K562 (cell line): ENCODE measurements around the gene SULT2A1. TPM values are rescaled to one million over a fixed set of nuclear protein-coding genes. Genes with fewer than 3 reads are reported as not detected.

Experiments used
- ATAC-seq: fragments of 200-7000 bp; cut with Tn5 transposase; 3 replicates; pipeline ENCODE4 v1.9.1; 2020; ENCODE audit warnings: moderate library complexity
- BruUV-seq: library from RNA; stranded (reverse); fragments of 400-500 nt; replicated peaks from 2 replicates; lab custom pipeline; 2021; lab: Mats Ljungman, UMichigan
- CTCF ChIA-PET: fragments of 300-600 bp; formaldehyde crosslinking; extraction: SDS; loops from one replicate; lab custom pipeline; 2021; ENCODE audit warnings: low intra/inter-chr PET ratio; lab: Yijun Ruan, JAX
- POLR2A ChIA-PET: fragments of 300-600, 350-650 bp; sonication (Branson Sonifier 250); formaldehyde crosslinking; extraction: SDS; loops from one replicate; lab custom pipeline; 2021; ENCODE audit warnings: antibody characterized with exemption, inconsistent platforms; lab: Yijun Ruan, JAX
- DNase-seq, 4 experiments: peaks; one replicate each; pipeline versions ENCODE4 v3.0.0 to v3.0.0-alpha.2; 2011 to 2018; ENCODE audit warnings: low spot score in 3 of 4, mixed read lengths in 3 of 4; ENCODE audit errors: extremely low read depth in 1 of 4
- FAIRE-seq: peaks from 2 replicates; lab custom pipeline; 2011; peaks lifted over from hg19 to GRCh38; lab: Jason Lieb, UNC
- H2AFZ ChIP-seq: 2 replicates; pipeline ENCODE4 v1.6.0; 2011; ENCODE audit warnings: low read depth, low read length, control low read depth, inconsistent platforms
- H3K27ac ChIP-seq: fragments of 200-600 bp; 3 replicates; pipeline ENCODE4 v1.8.0; 2011; ENCODE audit warnings: low read depth, mild to moderate bottlenecking, control low read depth, inconsistent platforms, low read length, moderate library complexity, mixed read lengths; ENCODE audit errors: extremely low read depth
- H3K27me3 ChIP-seq, 2 experiments: fragments of 300-600 bp in 1 of 2; 2 replicates in 1 of 2; 3 replicates in 1 of 2; pipeline versions ENCODE4 v1.6.0 to v1.8.0; 2011; ENCODE audit warnings: inconsistent platforms in 2 of 2, low read length in 2 of 2, mild to moderate bottlenecking in 1 of 2, mixed read lengths in 1 of 2, moderate library complexity in 1 of 2; ENCODE audit not compliant: control insufficient read depth in 2 of 2, insufficient read depth in 2 of 2
- H3K36me3 ChIP-seq: fragments of 300-600 bp; 3 replicates; pipeline ENCODE4 v1.8.0; 2011; ENCODE audit warnings: mild to moderate bottlenecking, low read length, inconsistent platforms; ENCODE audit not compliant: control insufficient read depth, insufficient read depth
- H3K4me1 ChIP-seq, 2 experiments: fragments of 200-600 bp in 1 of 2; replicated peaks in 1 of 2; 2 replicates in 1 of 2; 3 replicates in 1 of 2; pipeline versions ENCODE4 v1.5.1 to v1.8.0; 2011; ENCODE audit warnings: inconsistent platforms in 2 of 2, low read length in 2 of 2, mild to moderate bottlenecking in 1 of 2, mixed read lengths in 1 of 2, moderate library complexity in 1 of 2; ENCODE audit not compliant: control insufficient read depth in 2 of 2, insufficient read depth in 2 of 2
- H3K4me2 ChIP-seq: 2 replicates; pipeline ENCODE4 v1.6.1; 2011; ENCODE audit warnings: low read length, control low read depth, inconsistent platforms, mixed read lengths; ENCODE audit not compliant: insufficient read depth
- H3K4me3 ChIP-seq: fragments of 200-600 bp; sonication (generic), shearing (Covaris generic); 2 replicates; pipeline ENCODE4 v1.5.1; 2016; ENCODE audit warnings: control low read depth, inconsistent platforms
- H3K79me2 ChIP-seq: fragments of 200-600 bp; 3 replicates; pipeline ENCODE4 v1.8.0; 2011; ENCODE audit warnings: low read length, inconsistent platforms; ENCODE audit not compliant: control insufficient read depth, insufficient read depth
- H3K9ac ChIP-seq, 2 experiments: 2 replicates each; pipeline versions ENCODE4 v1.6.0 to v1.6.1; 2011; ENCODE audit warnings: low read depth in 2 of 2, low read length in 2 of 2, control low read depth in 1 of 2, inconsistent platforms in 1 of 2, mild to moderate bottlenecking in 1 of 2, mixed read lengths in 1 of 2; ENCODE audit not compliant: insufficient read depth in 1 of 2
- H3K9me1 ChIP-seq: one replicate; pipeline ENCODE4 v1.6.0; 2011; ENCODE audit warnings: inconsistent platforms, mild to moderate bottlenecking, low read length, moderate library complexity; ENCODE audit not compliant: control insufficient read depth, insufficient read depth
- H3K9me3 ChIP-seq: replicated peaks from 2 replicates; pipeline ENCODE4 v1.5.1; 2011; ENCODE audit warnings: low read depth, low read length, inconsistent platforms; ENCODE audit not compliant: control insufficient read depth, insufficient read depth
- H4K20me1 ChIP-seq: replicated peaks from 2 replicates; pipeline ENCODE4 v1.6.1; 2011; ENCODE audit warnings: low read length, inconsistent platforms, mixed read lengths; ENCODE audit not compliant: control insufficient read depth, insufficient read depth
- BCOR ChIP-seq: fragments of 450-650 bp; IDR thresholded peaks from 2 replicates; pipeline ENCODE4 v1.6.1; 2016
- CC2D1A ChIP-seq: fragments of 450-650 bp; IDR thresholded peaks from 2 replicates; pipeline ENCODE4 v1.6.1; 2017; ENCODE audit warnings: mild to moderate bottlenecking
- HNRNPH1 ChIP-seq: fragments of 200-400 bp; formaldehyde crosslinking; optimal IDR thresholded peaks from 2 replicates; pipeline ENCODE3; 2017; ENCODE audit warnings: low read depth, mild to moderate bottlenecking, low read length, moderate library complexity
- JUNB ChIP-seq: fragments of 450-650 bp; formaldehyde crosslinking; conservative IDR thresholded peaks from 2 replicates; pipeline ENCODE4 v1.4.0; 2020; ENCODE audit warnings: mild to moderate bottlenecking
- JUND ChIP-seq, 2 experiments: IDR thresholded peaks; 2 replicates in 1 of 2; 3 replicates in 1 of 2; pipeline ENCODE4 v1.6.1; 2011; ENCODE audit warnings: borderline replicate concordance in 2 of 2, low read depth in 2 of 2, low read length in 2 of 2, improper control_type of control experiment in 1 of 2, missing biosample characterization in 1 of 2, missing genetic modification characterization in 1 of 2, missing genetic modification reagents in 1 of 2
- POLR3A ChIP-seq: IDR thresholded peaks from 2 replicates; pipeline ENCODE4 v1.6.1; 2011; ENCODE audit warnings: borderline replicate concordance, mild to moderate bottlenecking, moderate library complexity; ENCODE audit not compliant: insufficient read length, insufficient read depth; ENCODE audit errors: extremely low read depth
- TRIM28 ChIP-seq: fragments of 450-650 bp; IDR thresholded peaks from 2 replicates; pipeline ENCODE4 v1.6.1; 2017
- XRCC5 ChIP-seq: fragments of 200-400 bp; formaldehyde crosslinking; IDR thresholded peaks from 2 replicates; pipeline ENCODE4 v1.6.1; 2017; ENCODE audit warnings: low read depth, mild to moderate bottlenecking, low read length
- ZNF143 ChIP-seq: sonication (generic); formaldehyde crosslinking; IDR thresholded peaks from 2 replicates; pipeline ENCODE4 v1.9.0; 2022; ENCODE audit warnings: mild to moderate bottlenecking, missing genetic modification reagents
- ZNF184 ChIP-seq: sonication (generic); formaldehyde crosslinking; IDR thresholded peaks from 2 replicates; pipeline ENCODE4 v1.5.0; 2020; ENCODE audit warnings: missing genetic modification reagents
- ZNF655 ChIP-seq: fragments of 250-450 bp; sonication (Bioruptor Pico); IDR thresholded peaks from 2 replicates; pipeline ENCODE4 v1.5.0; 2021
- WGBS: fragments of 100-300 bp; shearing (Covaris generic); methylation state at CpG from one replicate; pipeline ENCODE4 v1.1.6; 2016; ENCODE audit warnings: low coverage, mixed read lengths; ENCODE audit not compliant: insufficient coverage; ENCODE audit errors: missing lambda C conversion rate; 5-methylcytosine and 5-hydroxymethylcytosine counted together
- in situ Hi-C: fragments of 300-500 bp; cut with MboI; formaldehyde crosslinking; loops from 4 replicates; pipeline ENCODE4 v1.15.0; 2018; ENCODE audit warnings: inconsistent platforms, mixed read lengths
- intact Hi-C: fragments of 100-400 bp; cut with micrococcal nuclease; formaldehyde crosslinking; loops from 2 replicates; pipeline ENCODE4 v1.14.2; 2022
- polyA plus RNA-seq, 8 experiments: library from polyadenylated mRNA; depleted of rRNA in 4 of 8; stranded (reverse) in 5 of 8; unstranded in 3 of 8; fragments of >200 nt; fragmentation: Nextera tagmentation in 2 of 8; fragmentation: Illumina TruSeq in 1 of 8; extraction: Ambion mirVana in 2 of 8; extraction: Trizol in 1 of 8; gene quantifications; 2 replicates each; pipeline versions ENCODE4 v1.2.1 to v1.2.3, GENCODE V29; 2011 to 2014; ENCODE audit warnings: inconsistent platforms in 1 of 8, missing spikeins in 1 of 8
- total RNA-seq, 7 experiments: library from RNA; depleted of rRNA in 6 of 7; stranded (reverse); fragments of >200 nt in 6 of 7; fragmentation: Illumina TruSeq in 2 of 7; extraction: Trizol in 2 of 7; gene quantifications; 2 replicates each; pipeline versions ENCODE4 v1.2.1 to v1.2.3, GENCODE V29; 2011 to 2021; ENCODE audit warnings: low replicate concordance in 1 of 7

Gene SULT2A1
- total and polyA plus RNA-seq, 9 of the 15 experiments (the other 6 are each of a cell fraction or from before 2014, with no cell fraction given) = 0.03 to 0.25 (median 0.07) TPM; not detected in 4

GRCh38 chr19:47863514-47863936 is 22.6 kb downstream of the SULT2A1 start (continued):
- TF ChIP-seq ZNF143 (CRISPR knock-in tag) (no peak), XRCC5 (peak; percentile 79; the same call in 1 of the 2 replicates), JUND (IDR thresholded peaks at IDR 0.05; ENCODE audit: borderline replicate concordance, low read depth, low read length) (peak; percentile 45; the same call in 1 of the 2 replicates), JUND (tag; IDR thresholded peaks at IDR 0.05; ENCODE audit: borderline replicate concordance, low read depth, low read length) (no peak; the same call in 2 of the 3 replicates), CC2D1A (0 out of 2 replicates have a peak, but pooled peaks have one; percentile 54)

GRCh38 chr19:47861630-47862029 is 24.5 kb downstream of the SULT2A1 start:
- Histone ChIP-seq H3K9me3 (no peaks in the 10 kb centered on the region; the same call in 1 of the 2 replicates), H3K4me1 (peaks cover 3 to 8% of the 10 kb centered on the region in 2 experiments; a peak in 3 of 5 replicates), H3K36me3 (no peaks in the 10 kb centered on the region), H3K4me3 (no peak overlapping the region), H3K27me3 (no peaks in the 10 kb centered on the region; a peak in 1 of 5 replicates), H3K4me2 (no peak overlapping the region), H3K27ac (no peak overlapping the region), H4K20me1 (no peaks in the 10 kb centered on the region), H2AFZ (no peak overlapping the region), H3K79me2 (no peaks in the 10 kb centered on the region), H3K9ac (no peak overlapping the region), H3K9me1 (no peaks in the 10 kb centered on the region)
- no peak for FAIRE-seq
- TF ChIP-seq ZNF655 (CRISPR knock-in tag) = no peak
- TF ChIP-seq TRIM28 = peak; percentile 31; the same call in 1 of the 2 replicates
- TF ChIP-seq JUNB (CRISPR knock-in tag) = no peak
- TF ChIP-seq BCOR = 0 out of 2 replicates have a peak, but pooled peaks have one; percentile 36
- peak; percentile 95 for TF ChIP-seq ZNF184 (CRISPR knock-in tag)
- no peak for TF ChIP-seq POLR3A
- TF ChIP-seq HNRNPH1 = no peak
- 40% methylated on average over 5 of the region's 5 CpGs for WGBS
- CTCF ChIA-PET = interaction anchor here (0.6 kb wide), 1 partner anchor 97 kb away, joined by 6 read pairs; no protein-coding TSS in a partner anchor
- in situ Hi-C loops (no loop called here), intact Hi-C loops (no loop called here)
- POLR2A ChIA-PET = no interaction called here
- DNase-seq = no peak
- no peak for ATAC-seq
- no TSS peak for BruUV-seq
